Glutamatergic neuron (in vitro differentiated cells): Measurements from ENCODE around the gene PI4K2A. TPM values are rescaled to one million over a fixed set of nuclear protein-coding genes. Genes with fewer than 3 reads are reported as not detected.

Experiments used
- DNase-seq: peaks from one replicate; pipeline ENCODE4 v3.0.0; 2022
- H3K27ac Mint-ChIP-seq: one replicate; pipeline ENCODE4 v1.8.0; 2020; ENCODE audit warnings: mild to moderate bottlenecking, mixed read lengths, inconsistent platforms; ENCODE audit not compliant: unreplicated experiment
- H3K27me3 Mint-ChIP-seq: one replicate; pipeline ENCODE4 v1.8.0; 2020; ENCODE audit warnings: mild to moderate bottlenecking, moderate library complexity, mixed read lengths, inconsistent platforms; ENCODE audit not compliant: unreplicated experiment
- H3K36me3 Mint-ChIP-seq: one replicate; pipeline ENCODE4 v1.8.0; 2020; ENCODE audit warnings: mild to moderate bottlenecking, mixed read lengths, inconsistent platforms; ENCODE audit not compliant: unreplicated experiment
- H3K4me1 Mint-ChIP-seq: one replicate; pipeline ENCODE4 v1.8.0; 2020; ENCODE audit warnings: mild to moderate bottlenecking, low read depth, mixed read lengths, inconsistent platforms; ENCODE audit not compliant: unreplicated experiment
- H3K4me3 Mint-ChIP-seq: one replicate; pipeline ENCODE4 v1.8.0; 2020; ENCODE audit warnings: mild to moderate bottlenecking, mixed read lengths, inconsistent platforms; ENCODE audit not compliant: unreplicated experiment
- H3K9me3 Mint-ChIP-seq: one replicate; pipeline ENCODE4 v1.8.0; 2020; ENCODE audit warnings: mild to moderate bottlenecking, moderate library complexity, mixed read lengths, inconsistent platforms; ENCODE audit not compliant: unreplicated experiment
- CTCF ChIP-seq: fragments of 200-600 bp; sonication (generic); IDR thresholded peaks from one replicate; pipeline ENCODE4 v1.5.0; 2021; ENCODE audit not compliant: partially characterized antibody, unreplicated experiment
- total RNA-seq: library from RNA; stranded (reverse); fragmentation: NEBNext Ultra II Directional; extraction: Animal tissue kit (Norgen Biotek cat#: 25700); gene quantifications from one replicate; pipeline ENCODE4 v1.2.1, GENCODE V29; 2021; ENCODE audit not compliant: unreplicated experiment

The PI4K2A gene
- total RNA-seq, 1 donor from 2014 or later = 17.9 TPM

DNA sequence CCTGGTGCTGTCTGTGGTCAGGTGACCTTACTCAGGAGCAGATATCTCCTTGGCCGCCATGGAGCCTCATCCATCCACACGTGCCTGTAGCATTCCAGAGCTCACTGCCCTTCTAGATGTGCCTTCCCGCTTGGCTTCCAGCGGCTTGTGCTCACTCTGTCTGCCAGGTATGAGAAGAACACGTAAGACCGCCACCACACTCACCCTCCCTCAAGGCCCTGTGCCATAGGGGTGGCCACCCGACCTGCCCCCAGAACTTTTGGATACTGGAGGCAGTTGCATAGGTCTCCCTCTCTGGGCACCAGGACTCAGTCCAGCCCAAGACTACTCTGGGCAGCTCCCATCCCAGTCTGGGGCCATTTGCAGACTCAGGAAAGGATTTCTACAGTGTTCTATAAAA lies 77.2 kb downstream of the PI4K2A start:
- H3K4me1 Mint-ChIP-seq = peaks cover 12% of the 10 kb centered on the region
- no peak overlapping the region for H3K4me3 Mint-ChIP-seq
- DNase-seq = no peak
- TF ChIP-seq CTCF = no peak
- peaks cover 14% of the 10 kb centered on the region for H3K27me3 Mint-ChIP-seq
- H3K27ac Mint-ChIP-seq = no peak overlapping the region
- peaks cover 7% of the 10 kb centered on the region for H3K9me3 Mint-ChIP-seq
- H3K36me3 Mint-ChIP-seq = no peaks in the 10 kb centered on the region

- no peak overlapping the region for H3K4me3 Mint-ChIP-seq
- peaks cover 2% of the 10 kb centered on the region for H3K9me3 Mint-ChIP-seq
- H3K4me1 Mint-ChIP-seq = peaks cover 8% of the 10 kb centered on the region
- no peak overlapping the region for H3K27ac Mint-ChIP-seq
- no peak for DNase-seq
- TF ChIP-seq CTCF = no peak
- H3K27me3 Mint-ChIP-seq = peaks cover 9% of the 10 kb centered on the region
- H3K36me3 Mint-ChIP-seq = no peaks in the 10 kb centered on the region
Measured at GRCh38 chr10:97718178-97718577, 77.7 kb downstream of the PI4K2A start.

GRCh38 chr10:97718659-97719142 lies 78.2 kb downstream of the PI4K2A start:
- H3K4me1 Mint-ChIP-seq = peaks cover 8% of the 10 kb centered on the region
- H3K27me3 Mint-ChIP-seq = peaks cover 9% of the 10 kb centered on the region
- H3K36me3 Mint-ChIP-seq = no peaks in the 10 kb centered on the region
- peaks cover 2% of the 10 kb centered on the region for H3K9me3 Mint-ChIP-seq
- no peak overlapping the region for H3K27ac Mint-ChIP-seq
- H3K4me3 Mint-ChIP-seq = peak overlapping the region; percentile 34
- no peak for DNase-seq
- no peak for TF ChIP-seq CTCF

DNA sequence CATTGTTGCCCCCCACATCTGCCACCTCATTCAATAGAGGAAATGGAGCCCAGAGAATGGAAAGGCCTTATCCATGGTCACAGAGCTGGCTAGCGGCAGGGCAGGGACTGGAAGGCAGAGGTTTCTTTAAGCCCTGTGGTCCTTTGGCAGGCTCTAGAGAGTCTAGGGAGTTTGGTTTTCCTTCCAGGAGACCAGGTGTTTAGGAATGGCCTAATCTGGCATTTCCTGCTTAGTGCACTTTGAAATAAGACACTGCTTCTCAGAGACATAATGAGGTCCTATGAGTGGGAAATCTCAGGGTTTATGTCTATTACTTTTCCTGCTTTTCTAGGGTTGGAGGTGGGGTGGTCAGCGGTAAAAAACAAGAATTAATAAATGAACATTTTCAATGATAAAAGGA lies 79.1 kb downstream of the PI4K2A start:
- no peak overlapping the region for H3K4me3 Mint-ChIP-seq
- H3K9me3 Mint-ChIP-seq = peaks cover 2% of the 10 kb centered on the region
- H3K4me1 Mint-ChIP-seq = peaks cover 12% of the 10 kb centered on the region
- no peaks in the 10 kb centered on the region for H3K36me3 Mint-ChIP-seq
- DNase-seq = no peak
- peaks cover 8% of the 10 kb centered on the region for H3K27me3 Mint-ChIP-seq
- no peak for TF ChIP-seq CTCF
- H3K27ac Mint-ChIP-seq = no peak overlapping the region

GRCh38 chr10:97721871-97722780 lies 81.7 kb downstream of the PI4K2A start:
- H3K9me3 Mint-ChIP-seq = no peaks in the 10 kb centered on the region
- H3K27ac Mint-ChIP-seq = no peak overlapping the region

More at GRCh38 chr10:97721871-97722780, 81.7 kb downstream of the PI4K2A start:
- TF ChIP-seq CTCF = no peak
- Mint-ChIP-seq H3K4me3 (no peak overlapping the region), H3K4me1 (peaks cover 12% of the 10 kb centered on the region), H3K27me3 (peaks cover 2% of the 10 kb centered on the region), H3K36me3 (no peaks in the 10 kb centered on the region)
- DNase-seq = no peak
